HepG2 (cell line): ENCODE data around the gene PTPRH. TPM values are rescaled to one million over a fixed set of nuclear protein-coding genes. Genes with fewer than 3 reads are reported as not detected.

ENCODE experiments used
- CREB3 ChIP-seq: sonication (generic); formaldehyde crosslinking; IDR thresholded peaks from 2 replicates; pipeline ENCODE4 v1.5.0; 2020; ENCODE audit warnings: missing genetic modification reagents
- FOXK1 ChIP-seq: sonication (generic); formaldehyde crosslinking; IDR thresholded peaks from 2 replicates; pipeline ENCODE4 v1.4.0; 2020; ENCODE audit warnings: low read depth, missing genetic modification reagents, borderline replicate concordance
- GLI4 ChIP-seq: sonication (generic); formaldehyde crosslinking; IDR thresholded peaks from 2 replicates; pipeline ENCODE4 v1.5.1; 2020; ENCODE audit warnings: missing genetic modification reagents, mild to moderate bottlenecking, moderate library complexity, borderline replicate concordance
- JUNB ChIP-seq: sonication (generic); formaldehyde crosslinking; IDR thresholded peaks from 2 replicates; pipeline ENCODE4 v1.8.0; 2022; ENCODE audit warnings: missing genetic modification reagents, mild to moderate bottlenecking, borderline replicate concordance
- KLF6 ChIP-seq: IDR thresholded peaks from 2 replicates; pipeline ENCODE4 v1.8.0; 2016; ENCODE audit warnings: missing biosample characterization, missing genetic modification reagents
- KMT2B ChIP-seq: IDR thresholded peaks from 2 replicates; pipeline ENCODE4 v1.6.1; 2016; ENCODE audit warnings: missing genetic modification reagents, missing compliant biosample characterization
- NR3C1 ChIP-seq: sonication (generic); formaldehyde crosslinking; IDR thresholded peaks from 2 replicates; pipeline ENCODE4 v1.4.0; 2020; ENCODE audit warnings: missing genetic modification reagents
- PPARG ChIP-seq: conservative IDR thresholded peaks from 2 replicates; pipeline ENCODE4 v1.6.1; 2016; ENCODE audit warnings: missing biosample characterization, missing genetic modification reagents
- SNAI1 ChIP-seq: sonication (generic); formaldehyde crosslinking; IDR thresholded peaks from 2 replicates; pipeline ENCODE4 v1.5.0; 2020; ENCODE audit warnings: mild to moderate bottlenecking, missing genetic modification reagents, borderline replicate concordance
- TAF1 ChIP-seq: sonication (generic); formaldehyde crosslinking; IDR thresholded peaks from 2 replicates; pipeline ENCODE4 v1.4.0; 2020; ENCODE audit warnings: missing genetic modification reagents
- TARDBP ChIP-seq: sonication (generic); formaldehyde crosslinking; IDR thresholded peaks from 2 replicates; pipeline ENCODE4 v1.8.0; 2022; ENCODE audit warnings: mild to moderate bottlenecking, missing genetic modification reagents
- TFDP1 ChIP-seq: IDR thresholded peaks from 2 replicates; pipeline ENCODE4 v1.6.1; 2016; ENCODE audit warnings: missing compliant biosample characterization, missing genetic modification reagents, borderline replicate concordance
- ZBTB40 ChIP-seq, 2 experiments: fragments of 450-650 bp in 1 of 2; sonication (generic) in 1 of 2; formaldehyde crosslinking in 1 of 2; IDR thresholded peaks; 2 replicates each; pipeline versions ENCODE4 v1.6.1 to v1.8.0; 2016 to 2022; ENCODE audit warnings: antibody characterized with exemption in 1 of 2, mild to moderate bottlenecking in 1 of 2, missing genetic modification reagents in 1 of 2
- ZKSCAN1 ChIP-seq: fragments of 150-350 bp; IDR thresholded peaks from 2 replicates; pipeline ENCODE4 v1.6.1; 2014; ENCODE audit warnings: low read length
- ZNF256 ChIP-seq: sonication (generic); formaldehyde crosslinking; conservative IDR thresholded peaks from 2 replicates; pipeline ENCODE4 v1.4.0; 2020; ENCODE audit warnings: missing genetic modification reagents
- ZNF605 ChIP-seq: sonication (generic); formaldehyde crosslinking; IDR thresholded peaks from 2 replicates; pipeline ENCODE4 v1.8.0; 2022; ENCODE audit warnings: mild to moderate bottlenecking, missing genetic modification reagents
- ZNF761 ChIP-seq: sonication (generic); formaldehyde crosslinking; conservative IDR thresholded peaks from 2 replicates; pipeline ENCODE4 v1.4.0; 2020; ENCODE audit warnings: mild to moderate bottlenecking, missing genetic modification reagents
- ZNF878 ChIP-seq: sonication (generic); formaldehyde crosslinking; IDR thresholded peaks from 2 replicates; pipeline ENCODE4 v1.8.1; 2023; ENCODE audit warnings: mild to moderate bottlenecking, missing genetic modification reagents, moderate library complexity
- polyA plus RNA-seq, 8 experiments: library from polyadenylated mRNA; depleted of rRNA in 3 of 8; stranded (reverse) in 7 of 8; unstranded in 1 of 8; fragments of >200 nt; fragmentation: Illumina TruSeq in 4 of 8; extraction: Trizol in 4 of 8; gene quantifications; 2 replicates each; pipeline versions ENCODE4 v1.2.1 to v1.2.3, GENCODE V29; 2011 to 2016; ENCODE audit warnings: low read depth in 4 of 8, missing spikeins in 1 of 8, mixed read lengths in 1 of 8; ENCODE audit not compliant: insufficient read depth in 1 of 8
- total RNA-seq, 5 experiments: library from RNA; depleted of rRNA; stranded (reverse); fragments of >200 nt; fragmentation: Illumina TruSeq; extraction: Trizol; gene quantifications; 2 replicates each; pipeline ENCODE4 v1.2.3, GENCODE V29; 2016; ENCODE audit warnings: low read depth in 1 of 5

PTPRH gene
- total and polyA plus RNA-seq, 2 of the 13 experiments (the other 11 are each of a cell fraction or from before 2014, with no cell fraction given) = 14.7 to 125 TPM

- no peak for TF ChIP-seq NR3C1 (CRISPR knock-in tag)
- TF ChIP-seq ZNF878 (CRISPR knock-in tag) = peak; percentile 25; the same call in 1 of the 2 replicates
- no peak for TF ChIP-seq TAF1
- peak; percentile 76; the same call in 1 of the 2 replicates for TF ChIP-seq GLI4 (CRISPR knock-in tag)
- 0 out of 2 replicates have a peak, but pooled peaks have one; percentile 67 for TF ChIP-seq CREB3 (CRISPR knock-in tag)
- TF ChIP-seq ZBTB40 (IDR thresholded peaks at IDR 0.05) = no peak
- TF ChIP-seq ZBTB40 (CRISPR knock-in tag; IDR thresholded peaks at IDR 0.05) = peak; percentile 76
- TF ChIP-seq PPARG (CRISPR knock-in tag) = no peak; the same call in 1 of the 2 replicates
- TF ChIP-seq TFDP1 (CRISPR knock-in tag) = peak; percentile 58; the same call in 1 of the 2 replicates
- no peak for TF ChIP-seq TARDBP (CRISPR knock-in tag)
- 0 out of 2 replicates have a peak, but pooled peaks have one; percentile 62 for TF ChIP-seq JUNB (CRISPR knock-in tag)
- TF ChIP-seq KMT2B (CRISPR knock-in tag) = peak; percentile 45; the same call in 1 of the 2 replicates
- TF ChIP-seq ZNF256 (CRISPR knock-in tag) = no peak
- TF ChIP-seq FOXK1 (CRISPR knock-in tag) = peak; percentile 40; the same call in 1 of the 2 replicates
- 0 out of 2 replicates have a peak, but pooled peaks have one; percentile 54 for TF ChIP-seq ZNF761 (CRISPR knock-in tag)
- 0 out of 2 replicates have a peak, but pooled peaks have one; percentile 43 for TF ChIP-seq KLF6 (CRISPR knock-in tag)
- TF ChIP-seq SNAI1 = peak; percentile 70; the same call in 1 of the 2 replicates
- TF ChIP-seq ZKSCAN1 = peak; percentile 96
- TF ChIP-seq ZNF605 (CRISPR knock-in tag) = peak; percentile 88
Observed at GRCh38 chr19:55209693-55210472, 582 bp upstream of the PTPRH start (continued).
